K562 (cell line): ENCODE data around the gene SEC14L5. TPM values are rescaled to one million over a fixed set of nuclear protein-coding genes. Genes with fewer than 3 reads are reported as not detected.
"Not testable (repeated sequence)": the region's sequence is repeated elsewhere in the genome, so short reads cannot be mapped to it uniquely, and the experiment has no call there.

Source experiments
- ATAC-seq: fragments of 200-7000 bp; cut with Tn5 transposase; 3 replicates; pipeline ENCODE4 v1.9.1; 2020; ENCODE audit warnings: moderate library complexity
- BruUV-seq: library from RNA; stranded (reverse); fragments of 400-500 nt; replicated peaks from 2 replicates; lab custom pipeline; 2021; lab: Mats Ljungman, UMichigan
- CTCF ChIA-PET: fragments of 300-600 bp; formaldehyde crosslinking; extraction: SDS; loops from one replicate; lab custom pipeline; 2021; ENCODE audit warnings: low intra/inter-chr PET ratio; lab: Yijun Ruan, JAX
- POLR2A ChIA-PET: fragments of 300-600, 350-650 bp; sonication (Branson Sonifier 250); formaldehyde crosslinking; extraction: SDS; loops from one replicate; lab custom pipeline; 2021; ENCODE audit warnings: antibody characterized with exemption, inconsistent platforms; lab: Yijun Ruan, JAX
- DNase-seq, 4 experiments: peaks; one replicate each; pipeline versions ENCODE4 v3.0.0 to v3.0.0-alpha.2; 2011 to 2018; ENCODE audit warnings: low spot score in 3 of 4, mixed read lengths in 3 of 4; ENCODE audit errors: extremely low read depth in 1 of 4
- FAIRE-seq: peaks from 2 replicates; lab custom pipeline; 2011; peaks lifted over from hg19 to GRCh38; lab: Jason Lieb, UNC
- H2AFZ ChIP-seq: 2 replicates; pipeline ENCODE4 v1.6.0; 2011; ENCODE audit warnings: low read depth, low read length, control low read depth, inconsistent platforms
- H3K27ac ChIP-seq: fragments of 200-600 bp; 3 replicates; pipeline ENCODE4 v1.8.0; 2011; ENCODE audit warnings: low read depth, mild to moderate bottlenecking, control low read depth, inconsistent platforms, low read length, moderate library complexity, mixed read lengths; ENCODE audit errors: extremely low read depth
- H3K27me3 ChIP-seq, 2 experiments: fragments of 300-600 bp in 1 of 2; 2 replicates in 1 of 2; 3 replicates in 1 of 2; pipeline versions ENCODE4 v1.6.0 to v1.8.0; 2011; ENCODE audit warnings: inconsistent platforms in 2 of 2, low read length in 2 of 2, mild to moderate bottlenecking in 1 of 2, mixed read lengths in 1 of 2, moderate library complexity in 1 of 2; ENCODE audit not compliant: control insufficient read depth in 2 of 2, insufficient read depth in 2 of 2
- H3K36me3 ChIP-seq: fragments of 300-600 bp; 3 replicates; pipeline ENCODE4 v1.8.0; 2011; ENCODE audit warnings: mild to moderate bottlenecking, low read length, inconsistent platforms; ENCODE audit not compliant: control insufficient read depth, insufficient read depth
- H3K4me1 ChIP-seq, 2 experiments: fragments of 200-600 bp in 1 of 2; replicated peaks in 1 of 2; 2 replicates in 1 of 2; 3 replicates in 1 of 2; pipeline versions ENCODE4 v1.5.1 to v1.8.0; 2011; ENCODE audit warnings: inconsistent platforms in 2 of 2, low read length in 2 of 2, mild to moderate bottlenecking in 1 of 2, mixed read lengths in 1 of 2, moderate library complexity in 1 of 2; ENCODE audit not compliant: control insufficient read depth in 2 of 2, insufficient read depth in 2 of 2
- H3K4me2 ChIP-seq: 2 replicates; pipeline ENCODE4 v1.6.1; 2011; ENCODE audit warnings: low read length, control low read depth, inconsistent platforms, mixed read lengths; ENCODE audit not compliant: insufficient read depth
- H3K4me3 ChIP-seq: fragments of 200-600 bp; sonication (generic), shearing (Covaris generic); 2 replicates; pipeline ENCODE4 v1.5.1; 2016; ENCODE audit warnings: control low read depth, inconsistent platforms
- H3K79me2 ChIP-seq: fragments of 200-600 bp; 3 replicates; pipeline ENCODE4 v1.8.0; 2011; ENCODE audit warnings: low read length, inconsistent platforms; ENCODE audit not compliant: control insufficient read depth, insufficient read depth
- H3K9ac ChIP-seq, 2 experiments: 2 replicates each; pipeline versions ENCODE4 v1.6.0 to v1.6.1; 2011; ENCODE audit warnings: low read depth in 2 of 2, low read length in 2 of 2, control low read depth in 1 of 2, inconsistent platforms in 1 of 2, mild to moderate bottlenecking in 1 of 2, mixed read lengths in 1 of 2; ENCODE audit not compliant: insufficient read depth in 1 of 2
- H3K9me1 ChIP-seq: one replicate; pipeline ENCODE4 v1.6.0; 2011; ENCODE audit warnings: inconsistent platforms, mild to moderate bottlenecking, low read length, moderate library complexity; ENCODE audit not compliant: control insufficient read depth, insufficient read depth
- H3K9me3 ChIP-seq: replicated peaks from 2 replicates; pipeline ENCODE4 v1.5.1; 2011; ENCODE audit warnings: low read depth, low read length, inconsistent platforms; ENCODE audit not compliant: control insufficient read depth, insufficient read depth
- H4K20me1 ChIP-seq: replicated peaks from 2 replicates; pipeline ENCODE4 v1.6.1; 2011; ENCODE audit warnings: low read length, inconsistent platforms, mixed read lengths; ENCODE audit not compliant: control insufficient read depth, insufficient read depth
- NCOA6 ChIP-seq: fragments of 450-650 bp; IDR thresholded peaks from 2 replicates; pipeline ENCODE4 v1.6.1; 2017; ENCODE audit warnings: mild to moderate bottlenecking
- NRF1 ChIP-seq, 2 experiments: fragments of 450-650 bp; IDR thresholded peaks in 1 of 2; conservative IDR thresholded peaks in 1 of 2; 2 replicates each; pipeline ENCODE4 v1.6.1; 2014; ENCODE audit warnings: mild to moderate bottlenecking in 2 of 2
- ZBTB8A ChIP-seq: fragments of 450-650 bp; IDR thresholded peaks from 2 replicates; pipeline ENCODE4 v1.6.1; 2018; ENCODE audit warnings: mild to moderate bottlenecking, moderate library complexity; ENCODE audit not compliant: partially characterized antibody
- ZNF121 ChIP-seq: sonication (generic); formaldehyde crosslinking; conservative IDR thresholded peaks from 2 replicates; pipeline ENCODE4 v1.8.0; 2022; ENCODE audit warnings: missing genetic modification reagents
- WGBS: fragments of 100-300 bp; shearing (Covaris generic); methylation state at CpG from one replicate; pipeline ENCODE4 v1.1.6; 2016; ENCODE audit warnings: low coverage, mixed read lengths; ENCODE audit not compliant: insufficient coverage; ENCODE audit errors: missing lambda C conversion rate; 5-methylcytosine and 5-hydroxymethylcytosine counted together
- in situ Hi-C: fragments of 300-500 bp; cut with MboI; formaldehyde crosslinking; loops from 4 replicates; pipeline ENCODE4 v1.15.0; 2018; ENCODE audit warnings: inconsistent platforms, mixed read lengths
- intact Hi-C: fragments of 100-400 bp; cut with micrococcal nuclease; formaldehyde crosslinking; loops from 2 replicates; pipeline ENCODE4 v1.14.2; 2022
- polyA plus RNA-seq, 8 experiments: library from polyadenylated mRNA; depleted of rRNA in 4 of 8; stranded (reverse) in 5 of 8; unstranded in 3 of 8; fragments of >200 nt; fragmentation: Nextera tagmentation in 2 of 8; fragmentation: Illumina TruSeq in 1 of 8; extraction: Ambion mirVana in 2 of 8; extraction: Trizol in 1 of 8; gene quantifications; 2 replicates each; pipeline versions ENCODE4 v1.2.1 to v1.2.3, GENCODE V29; 2011 to 2014; ENCODE audit warnings: inconsistent platforms in 1 of 8, missing spikeins in 1 of 8
- total RNA-seq, 7 experiments: library from RNA; depleted of rRNA in 6 of 7; stranded (reverse); fragments of >200 nt in 6 of 7; fragmentation: Illumina TruSeq in 2 of 7; extraction: Trizol in 2 of 7; gene quantifications; 2 replicates each; pipeline versions ENCODE4 v1.2.1 to v1.2.3, GENCODE V29; 2011 to 2021; ENCODE audit warnings: low replicate concordance in 1 of 7
- TF ChIP-seq, protein P1 (sequence below): sonication (generic); formaldehyde crosslinking; IDR thresholded peaks from 2 replicates; pipeline ENCODE4 v1.8.0; 2022; ENCODE audit warnings: missing genetic modification reagents, mild to moderate bottlenecking, borderline replicate concordance
- TF ChIP-seq, protein P2 (sequence below): fragments of 250-450 bp; sonication (Bioruptor Pico); IDR thresholded peaks from 2 replicates; pipeline ENCODE4 v1.8.0; 2021; ENCODE audit warnings: borderline replicate concordance, mild to moderate bottlenecking, moderate library complexity; ENCODE audit not compliant: poor library complexity, severe bottlenecking

SEC14L5 gene
- total and polyA plus RNA-seq, 9 of the 15 experiments (the other 6 are each of a cell fraction or from before 2014, with no cell fraction given) = 0.11 TPM; not detected in 8

DNA sequence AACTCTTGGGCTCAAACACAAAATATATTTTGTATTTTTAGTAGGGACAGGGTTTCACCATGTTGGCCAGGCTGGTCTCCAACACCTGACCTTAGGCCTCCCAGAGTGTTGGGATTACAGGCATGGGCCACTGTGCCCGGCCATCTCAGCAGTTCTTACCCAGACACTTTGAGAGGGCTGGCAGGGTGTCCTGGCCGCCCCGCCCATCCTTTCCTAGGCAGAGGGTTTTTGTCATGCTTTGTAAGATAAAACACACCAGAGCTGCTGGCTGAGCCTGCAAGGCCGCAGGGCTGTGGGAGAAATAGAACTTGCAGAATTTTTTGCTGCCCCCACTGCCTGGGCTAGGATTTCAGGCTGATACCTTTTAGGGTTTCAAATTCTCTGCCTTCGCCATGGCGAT is 29.9 kb upstream of the SEC14L5 start (continued):
- TF ChIP-seq, protein P1, sequence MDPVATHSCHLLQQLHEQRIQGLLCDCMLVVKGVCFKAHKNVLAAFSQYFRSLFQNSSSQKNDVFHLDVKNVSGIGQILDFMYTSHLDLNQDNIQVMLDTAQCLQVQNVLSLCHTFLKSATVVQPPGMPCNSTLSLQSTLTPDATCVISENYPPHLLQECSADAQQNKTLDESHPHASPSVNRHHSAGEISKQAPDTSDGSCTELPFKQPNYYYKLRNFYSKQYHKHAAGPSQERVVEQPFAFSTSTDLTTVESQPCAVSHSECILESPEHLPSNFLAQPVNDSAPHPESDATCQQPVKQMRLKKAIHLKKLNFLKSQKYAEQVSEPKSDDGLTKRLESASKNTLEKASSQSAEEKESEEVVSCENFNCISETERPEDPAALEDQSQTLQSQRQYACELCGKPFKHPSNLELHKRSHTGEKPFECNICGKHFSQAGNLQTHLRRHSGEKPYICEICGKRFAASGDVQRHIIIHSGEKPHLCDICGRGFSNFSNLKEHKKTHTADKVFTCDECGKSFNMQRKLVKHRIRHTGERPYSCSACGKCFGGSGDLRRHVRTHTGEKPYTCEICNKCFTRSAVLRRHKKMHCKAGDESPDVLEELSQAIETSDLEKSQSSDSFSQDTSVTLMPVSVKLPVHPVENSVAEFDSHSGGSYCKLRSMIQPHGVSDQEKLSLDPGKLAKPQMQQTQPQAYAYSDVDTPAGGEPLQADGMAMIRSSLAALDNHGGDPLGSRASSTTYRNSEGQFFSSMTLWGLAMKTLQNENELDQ (CRISPR knock-in tag) = no peak
- TF ChIP-seq NCOA6 = no peak
- TF ChIP-seq NRF1 (conservative IDR thresholded peaks at IDR 0.05 in 1 of 2, IDR thresholded peaks at IDR 0.05 in 1 of 2) = no peak
- TF ChIP-seq ZBTB8A = no peak
- TF ChIP-seq, protein P2, sequence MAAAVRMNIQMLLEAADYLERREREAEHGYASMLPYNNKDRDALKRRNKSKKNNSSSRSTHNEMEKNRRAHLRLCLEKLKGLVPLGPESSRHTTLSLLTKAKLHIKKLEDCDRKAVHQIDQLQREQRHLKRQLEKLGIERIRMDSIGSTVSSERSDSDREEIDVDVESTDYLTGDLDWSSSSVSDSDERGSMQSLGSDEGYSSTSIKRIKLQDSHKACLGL (CRISPR knock-in tag) = no peak
- TF ChIP-seq, all 486 proteins: peak for 0

DNA sequence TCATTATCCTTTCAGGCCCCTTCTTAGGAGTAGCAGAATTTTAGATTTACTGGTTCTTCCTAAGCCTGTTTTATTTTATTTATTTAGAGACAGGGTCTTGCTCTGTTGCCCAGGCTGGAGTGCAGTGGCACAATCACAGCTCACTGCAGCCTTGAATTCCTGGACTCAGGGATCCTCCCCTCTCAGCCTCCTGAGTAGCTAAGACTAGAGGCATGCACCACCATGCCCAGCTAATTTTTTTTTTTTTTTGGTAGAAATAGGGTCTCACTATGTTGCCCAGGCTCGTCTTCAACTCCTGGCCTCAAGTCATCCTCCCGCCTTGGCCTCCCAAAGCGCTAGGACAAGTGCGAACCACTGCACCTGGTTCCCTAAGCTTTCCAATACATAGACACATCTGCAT is 28.5 kb upstream of the SEC14L5 start:
- H3K27me3 ChIP-seq = peaks cover 49 to 66% of the 10 kb centered on the region in 2 experiments
- POLR2A ChIA-PET = interaction anchor here (0.7 to 0.8 kb wide), 2 partner anchors 39 to 40 kb away, joined by 3 read pairs; no protein-coding TSS in a partner anchor
- ATAC-seq, FAIRE-seq, H3K9me1 ChIP-seq, DNase-seq, H3K36me3 ChIP-seq, in situ Hi-C loops, H3K4me1 ChIP-seq, CTCF ChIA-PET, H3K79me2 ChIP-seq, H2AFZ ChIP-seq, BruUV-seq, H3K27ac ChIP-seq, H3K4me3 ChIP-seq, H3K9ac ChIP-seq, H3K9me3 ChIP-seq, H3K4me2 ChIP-seq: not testable (repeated sequence)
- peaks cover 15% of the 10 kb centered on the region for H4K20me1 ChIP-seq
- peak; percentile 76 for TF ChIP-seq ZNF121 (CRISPR knock-in tag)
- WGBS = 0% methylated on average over 4 of the region's 4 CpGs
- intact Hi-C loops = loop anchor here (10.0 kb wide), 1 partner anchor 45 kb away; no protein-coding TSS in a partner anchor
